ENCODE data around the gene MTMR11.
A peak's percentile ranks its signal among the peaks of the same experiment; 100 is the strongest.

The MTMR11 gene

GRCh38 chr1:149934356-149934755 lies 2.3 kb downstream of the MTMR11 start:
- no peak for DNase-seq (ENCODE audit: low spot score)

- no peak for DNase-seq (ENCODE audit: low spot score)
These were observed 3.5 kb downstream of the MTMR11 start for GRCh38 chr1:149933208-149933607.

- no peak for DNase-seq (ENCODE audit: low spot score)
These were observed 4.2 kb downstream of the MTMR11 start for GRCh38 chr1:149932474-149932873.

GRCh38 chr1:149931212-149931790 lies 5.4 kb downstream of the MTMR11 start:
- no peak for DNase-seq (ENCODE audit: low spot score)

- no peak for DNase-seq (ENCODE audit: low spot score)
These were observed 6.8 kb downstream of the MTMR11 start for GRCh38 chr1:149929856-149930255.

- no peak for DNase-seq (ENCODE audit: low spot score)
These were observed 8.3 kb downstream of the MTMR11 start for GRCh38 chr1:149928401-149928724.

- DNase-seq (ENCODE audit: low spot score) = peak; percentile 93
These were observed 8.9 kb downstream of the MTMR11 start, which contains the start of gene SF3B4 for GRCh38 chr1:149927563-149928400. SF3B4 (minus strand) TSS chr1:149927803; CDS start chr1:149927759, 44 bp downstream.

GRCh38 chr1:149927056-149927562 lies 9.6 kb downstream of the MTMR11 start:
- DNase-seq (ENCODE audit: low spot score) = no peak

- no peak for DNase-seq (ENCODE audit: low spot score)
These were observed 10.4 kb downstream of the MTMR11 start for GRCh38 chr1:149926296-149926695.

- DNase-seq (ENCODE audit: low spot score) = no peak
These were observed 10.9 kb downstream of the MTMR11 start for GRCh38 chr1:149925751-149926150.

- DNase-seq (ENCODE audit: low spot score) = no peak
These were observed 11.3 kb downstream of the MTMR11 start for GRCh38 chr1:149925345-149925744.

GRCh38 chr1:149923626-149924025 lies 13.1 kb downstream of the MTMR11 start:
- DNase-seq (ENCODE audit: low spot score) = no peak

GRCh38 chr1:149917571-149918144 lies 19.0 kb downstream of the MTMR11 start, which contains the start of gene SV2A:
SV2A (minus strand) TSS chr1:149917844; CDS start chr1:149913840, 4,004 bp downstream.
- DNase-seq (ENCODE audit: low spot score) = peak; percentile 60

- no peak for DNase-seq (ENCODE audit: low spot score)
These were observed 19.8 kb downstream of the MTMR11 start for GRCh38 chr1:149916898-149917252.

GRCh38 chr1:149916193-149916897 lies 20.3 kb downstream of the MTMR11 start:
- DNase-seq (ENCODE audit: low spot score) = no peak

GRCh38 chr1:149915429-149916192 lies 21.1 kb downstream of the MTMR11 start:
- DNase-seq (ENCODE audit: low spot score) = no peak

- DNase-seq (ENCODE audit: low spot score) = no peak
These were observed 22.1 kb downstream of the MTMR11 start for GRCh38 chr1:149914545-149914944.

GRCh38 chr1:149906570-149907075 lies 30.1 kb downstream of the MTMR11 start:
- DNase-seq (ENCODE audit: low spot score) = no peak

GRCh38 chr1:149903836-149904491 lies 32.7 kb downstream of the MTMR11 start:
- DNase-seq (ENCODE audit: low spot score) = no peak

GRCh38 chr1:149899460-149900284 lies 37.0 kb downstream of the MTMR11 start, which contains the start of gene BOLA1:
BOLA1 (plus strand) TSS chr1:149899568; CDS start chr1:149900060, 492 bp downstream.
- DNase-seq (ENCODE audit: low spot score) = peak; percentile 94
